IMR-90 (cell line): ENCODE data around the gene ERN1. TPM values are rescaled to one million over a fixed set of nuclear protein-coding genes. Genes with fewer than 3 reads are reported as not detected.

ENCODE experiments used
- ATAC-seq: fragments of 200-7000 bp; cut with Tn5 transposase; 2 replicates; pipeline ENCODE4 v1.9.1; 2020; ENCODE audit warnings: low read depth, mild to moderate bottlenecking, moderate library complexity
- BruUV-seq: library from RNA; stranded (reverse); fragments of 400-500 nt; replicated peaks from 2 replicates; lab custom pipeline; 2021; lab: Mats Ljungman, UMichigan
- CTCF ChIA-PET: fragments of 300-600 bp; formaldehyde crosslinking; extraction: SDS; loops from one replicate; lab custom pipeline; 2021; ENCODE audit warnings: antibody characterized with exemption; lab: Yijun Ruan, JAX
- POLR2A ChIA-PET: fragments of 300-600 bp; sonication (Branson Sonifier 250); formaldehyde crosslinking; loops from one replicate; lab custom pipeline; 2022; ENCODE audit warnings: antibody characterized with exemption; ENCODE audit not compliant: unreplicated experiment; lab: Charles Lee
- DNase-seq: peaks from one replicate; pipeline ENCODE4 v3.0.0; 2013
- H2AFZ ChIP-seq: replicated peaks from 2 replicates; pipeline ENCODE3; 2013; ENCODE audit warnings: low read length, mild to moderate bottlenecking; ENCODE audit not compliant: poor library complexity
- H2AK5ac ChIP-seq: 2 replicates; pipeline ENCODE4 v1.6.1; 2013; ENCODE audit warnings: low read depth, low read length, inconsistent platforms
- H2AK9ac ChIP-seq: replicated peaks from 2 replicates; pipeline ENCODE3; 2013; ENCODE audit warnings: mild to moderate bottlenecking, low read depth, low read length, moderate library complexity; ENCODE audit not compliant: poor library complexity
- H2BK120ac ChIP-seq: 2 replicates; pipeline ENCODE4 v1.6.1; 2013; ENCODE audit warnings: low read depth, low read length, inconsistent platforms
- H2BK15ac ChIP-seq: 3 replicates; pipeline ENCODE4 v1.6.1; 2013; ENCODE audit warnings: low read depth, low read length, inconsistent platforms
- H2BK20ac ChIP-seq: 2 replicates; pipeline ENCODE4 v1.6.1; 2013; ENCODE audit warnings: low read depth, mild to moderate bottlenecking, inconsistent platforms, low read length, moderate library complexity
- H2BK5ac ChIP-seq: 2 replicates; pipeline ENCODE4 v1.6.1; 2013; ENCODE audit warnings: mild to moderate bottlenecking, low read depth, low read length, inconsistent platforms; ENCODE audit not compliant: poor library complexity, severe bottlenecking
- H3K14ac ChIP-seq: replicated peaks from 2 replicates; pipeline ENCODE4 v1.6.1; 2013; ENCODE audit warnings: low read depth, low read length, inconsistent platforms
- H3K18ac ChIP-seq: 2 replicates; pipeline ENCODE4 v1.6.1; 2013; ENCODE audit warnings: low read depth, low read length, control low read depth
- H3K23ac ChIP-seq: 2 replicates; pipeline ENCODE4 v1.6.1; 2013; ENCODE audit warnings: low read depth, low read length, inconsistent platforms
- H3K27ac ChIP-seq: 2 replicates; pipeline ENCODE4 v1.5.1; 2013; ENCODE audit warnings: mild to moderate bottlenecking, control low read depth, low read length; ENCODE audit not compliant: insufficient read depth
- H3K27me3 ChIP-seq: 2 replicates; pipeline ENCODE4 v1.6.1; 2013; ENCODE audit warnings: low read length; ENCODE audit not compliant: control insufficient read depth, insufficient read depth
- H3K36me3 ChIP-seq: 2 replicates; pipeline ENCODE4 v1.6.1; 2013; ENCODE audit warnings: low read length, mixed read lengths; ENCODE audit not compliant: control insufficient read depth, insufficient read depth
- H3K4ac ChIP-seq: 2 replicates; pipeline ENCODE4 v1.6.1; 2013; ENCODE audit warnings: low read depth, low read length, inconsistent platforms
- H3K4me1 ChIP-seq: 2 replicates; pipeline ENCODE4 v1.6.1; 2013; ENCODE audit warnings: low read length, mixed read lengths; ENCODE audit not compliant: control insufficient read depth, insufficient read depth
- H3K4me2 ChIP-seq: 2 replicates; pipeline ENCODE4 v1.6.1; 2013; ENCODE audit warnings: low read depth, mild to moderate bottlenecking, control low read depth, low read length, moderate library complexity
- H3K4me3 ChIP-seq: 2 replicates; pipeline ENCODE4 v1.5.1; 2013; ENCODE audit warnings: low read depth, mild to moderate bottlenecking, control low read depth, low read length, moderate library complexity; ENCODE audit not compliant: insufficient read depth
- H3K56ac ChIP-seq: 2 replicates; pipeline ENCODE4 v1.6.1; 2013; ENCODE audit warnings: low read length, inconsistent platforms; ENCODE audit not compliant: insufficient read depth; ENCODE audit errors: extremely low read depth
- H3K79me1 ChIP-seq, 2 experiments: 2 replicates each; pipeline ENCODE4 v1.6.1; 2013; ENCODE audit warnings: low read length in 2 of 2, inconsistent platforms in 1 of 2, low read depth in 1 of 2
- H3K9ac ChIP-seq: 2 replicates; pipeline ENCODE4 v1.6.1; 2013; ENCODE audit warnings: low read depth, low read length, control low read depth
- H3K9me1 ChIP-seq: 2 replicates; pipeline ENCODE4 v1.6.1; 2013; ENCODE audit warnings: low read length, inconsistent platforms; ENCODE audit not compliant: insufficient read depth
- H3K9me3 ChIP-seq: 2 replicates; pipeline ENCODE4 v1.6.1; 2013; ENCODE audit warnings: low read length; ENCODE audit not compliant: control insufficient read depth, insufficient read depth
- H4K20me1 ChIP-seq: 2 replicates; pipeline ENCODE4 v1.6.1; 2013; ENCODE audit warnings: low read length, inconsistent platforms; ENCODE audit not compliant: insufficient read depth
- H4K5ac ChIP-seq: 2 replicates; pipeline ENCODE4 v1.6.1; 2013; ENCODE audit warnings: mild to moderate bottlenecking, low read depth, low read length, control low read depth
- H4K8ac ChIP-seq, 2 experiments: 2 replicates each; pipeline ENCODE4 v1.6.1; 2013; ENCODE audit warnings: low read depth in 2 of 2, low read length in 2 of 2, control low read depth in 1 of 2, inconsistent platforms in 1 of 2
- H4K91ac ChIP-seq: 2 replicates; pipeline ENCODE4 v1.6.1; 2013; ENCODE audit warnings: low read depth, low read length, inconsistent platforms; ENCODE audit not compliant: insufficient read depth
- ELK1 ChIP-seq: fragments of 150-350 bp; IDR thresholded peaks from 2 replicates; pipeline ENCODE4 v1.6.1; 2016; ENCODE audit warnings: low read depth, mild to moderate bottlenecking, low read length, moderate library complexity, borderline replicate concordance
- FOS ChIP-seq: fragments of 150-350 bp; IDR thresholded peaks from 2 replicates; pipeline ENCODE4 v1.6.1; 2016; ENCODE audit warnings: low read depth, low read length
- USF2 ChIP-seq: fragments of 150-350 bp; IDR thresholded peaks from 2 replicates; pipeline ENCODE4 v1.6.1; 2017; ENCODE audit warnings: mild to moderate bottlenecking, antibody characterized with exemption, low read length, low read depth
- WGBS, 2 experiments: methylation state at CpG; one replicate each; pipeline versions ENCODE4 v1.1.5 to v1.1.7; 2013; ENCODE audit warnings: missing lambda C conversion rate in 2 of 2; ENCODE audit not compliant: insufficient read length in 1 of 2; ENCODE audit errors: extremely low coverage in 2 of 2; 5-methylcytosine and 5-hydroxymethylcytosine counted together
- dilution Hi-C: fragments of 300-500 bp; cut with HindIII; formaldehyde crosslinking; loops from one replicate; pipeline ENCODE4 v1.14.3; 2018; ENCODE audit warnings: low sequenced_read_pairs; ENCODE audit not compliant: unreplicated experiment
- in situ Hi-C: fragments of 300-500 bp; cut with MboI; formaldehyde crosslinking; loops from 3 replicates; pipeline ENCODE4 v1.14.3; 2019; ENCODE audit warnings: low sequenced_read_pairs, inconsistent platforms, mixed read lengths
- intact Hi-C: fragments of 100-400 bp; cut with micrococcal nuclease; formaldehyde crosslinking; loops from 2 replicates; pipeline ENCODE4 v1.10.0; 2022
- polyA plus RNA-seq, 3 experiments: library from polyadenylated mRNA; depleted of rRNA; stranded (reverse); fragments of >200 nt; gene quantifications; 2 replicates each; pipeline ENCODE4 v1.2.3, GENCODE V29; 2012; ENCODE audit warnings: low replicate concordance in 1 of 3
- total RNA-seq: library from RNA; depleted of rRNA; stranded (reverse); fragments of >200 nt; gene quantifications from 2 replicates; pipeline ENCODE4 v1.2.3, GENCODE V29; 2012

The ERN1 gene
- total and polyA plus RNA-seq, 2 of the 4 experiments (the other 2 are of a cell fraction) = 2.7 to 4.1 TPM

GRCh38 chr17:64177311-64178010 lies 47.5 kb upstream of the ERN1 start:
- Histone ChIP-seq H3K18ac (no peak overlapping the region), H4K20me1 (no peaks in the 10 kb centered on the region), H3K9me3 (no peaks in the 10 kb centered on the region), H3K9ac (no peak overlapping the region), H3K4me3 (no peak overlapping the region), H3K36me3 (peaks cover 2% of the 10 kb centered on the region; the same call in 1 of the 2 replicates), H2AFZ (no peak overlapping the region), H3K56ac (no peak overlapping the region), H3K23ac (no peak overlapping the region), H3K27ac (no peak overlapping the region), H3K4me2 (no peak overlapping the region), H2BK120ac (no peak overlapping the region), H2BK20ac (no peak overlapping the region), H3K27me3 (no peaks in the 10 kb centered on the region), H3K4ac (no peak overlapping the region), H2BK15ac (no peak overlapping the region), H4K5ac (no peak overlapping the region), H3K4me1 (peaks cover 6% of the 10 kb centered on the region), H2BK5ac (no peak overlapping the region), H3K9me1 (peaks cover 6% of the 10 kb centered on the region), H4K8ac (no peak overlapping the region), H3K14ac (no peak overlapping the region), H4K91ac (no peak overlapping the region), H2AK5ac (no peak overlapping the region), H2AK9ac (no peak overlapping the region), H3K79me1 (peaks cover 0 to 3% of the 10 kb centered on the region in 2 experiments; a peak in 1 of 4 replicates)
- no TSS peak for BruUV-seq
- ChIA-PET POLR2A (interaction anchor here (0.7 kb wide), 1 partner anchor 32 kb away, joined by 3 read pairs; no protein-coding TSS in a partner anchor), CTCF (no interaction called here)
- 98% methylated on average over 5 of the region's 7 CpGs; no CpG with 5 or more reads in 1 of the 2 experiments for WGBS, 2 experiments
- in situ Hi-C loops (no loop called here), intact Hi-C loops (no loop called here), dilution Hi-C loops (no loop called here)
- TF ChIP-seq ELK1 = no peak
- TF ChIP-seq USF2 = no peak
- TF ChIP-seq FOS = no peak
- no peak for DNase-seq
- ATAC-seq = no peak
